HepG2 (cell line): ENCODE measurements around the gene ZNF627. TPM values are rescaled to one million over a fixed set of nuclear protein-coding genes. Genes with fewer than 3 reads are reported as not detected.

Source experiments
- ATAC-seq: fragments of 200-7000 bp; cut with Tn5 transposase; 3 replicates; pipeline ENCODE4 v1.9.1; 2020; ENCODE audit warnings: mild to moderate bottlenecking, moderate library complexity
- BruUV-seq: library from RNA; stranded (reverse); fragments of 400-500 nt; replicated peaks from 2 replicates; lab custom pipeline; 2021; lab: Mats Ljungman, UMichigan
- CTCF ChIA-PET: fragments of 300-600 bp; formaldehyde crosslinking; extraction: SDS; loops from one replicate; lab custom pipeline; 2021; ENCODE audit warnings: low total read pairs, inconsistent platforms, low intra/inter-chr PET ratio; lab: Yijun Ruan, JAX
- POLR2A ChIA-PET: fragments of 350-600 bp; sonication (Branson Sonifier 250); formaldehyde crosslinking; loops from one replicate; lab custom pipeline; 2020; ENCODE audit warnings: antibody characterized with exemption, inconsistent platforms; lab: Yijun Ruan, JAX
- DNase-seq: peaks from one replicate; pipeline ENCODE4 v3.0.0-alpha.2; 2015; ENCODE audit warnings: low spot score
- FAIRE-seq: peaks from 3 replicates; lab custom pipeline; 2011; peaks lifted over from hg19 to GRCh38; lab: Jason Lieb, UNC
- H2AFZ ChIP-seq: one replicate; pipeline ENCODE4 v1.6.1; 2011; ENCODE audit warnings: low read length, inconsistent platforms
- H3K27ac ChIP-seq: fragments of 300-600 bp; 3 replicates; pipeline ENCODE4 v1.8.0; 2011; ENCODE audit warnings: mixed run types, mild to moderate bottlenecking, mixed read lengths, low read length, inconsistent platforms; ENCODE audit not compliant: insufficient read depth; ENCODE audit errors: extremely low read length
- H3K27me3 ChIP-seq, 2 experiments: fragments of 200-600 bp in 1 of 2; 2 replicates in 1 of 2; 3 replicates in 1 of 2; pipeline versions ENCODE4 v1.6.0 to v1.8.0; 2011; ENCODE audit warnings: low read length in 2 of 2, mild to moderate bottlenecking in 2 of 2, moderate library complexity in 2 of 2, inconsistent platforms in 1 of 2; ENCODE audit not compliant: insufficient read depth in 2 of 2, control insufficient read depth in 1 of 2
- H3K36me3 ChIP-seq, 2 experiments: fragments of 200-600 bp in 1 of 2; replicated peaks in 1 of 2; 2 replicates in 1 of 2; 3 replicates in 1 of 2; pipeline versions ENCODE4 v1.5.1 to v1.8.0; 2011; ENCODE audit warnings: low read length in 2 of 2, inconsistent platforms in 1 of 2; ENCODE audit not compliant: insufficient read depth in 2 of 2, control insufficient read depth in 1 of 2
- H3K4me1 ChIP-seq: 2 replicates; pipeline ENCODE4 v1.5.1; 2012; ENCODE audit warnings: low read length, inconsistent platforms; ENCODE audit not compliant: insufficient read depth
- H3K4me2 ChIP-seq: 2 replicates; pipeline ENCODE4 v1.6.0; 2011; ENCODE audit warnings: low read depth, low read length, inconsistent platforms
- H3K4me3 ChIP-seq, 3 experiments: fragments of 200-600 bp in 1 of 3; sonication (generic), shearing (Covaris generic) in 1 of 3; replicated peaks in 1 of 3; 2 replicates each; pipeline ENCODE4 v1.5.1; 2011 to 2016; ENCODE audit warnings: low read length in 3 of 3, inconsistent platforms in 2 of 3, low read depth in 2 of 3, mild to moderate bottlenecking in 2 of 3, control low read depth in 1 of 3, mixed read lengths in 1 of 3; ENCODE audit not compliant: insufficient read depth in 1 of 3
- H3K79me2 ChIP-seq: one replicate; pipeline ENCODE4 v1.6.1; 2011; ENCODE audit warnings: low read length, inconsistent platforms; ENCODE audit not compliant: insufficient read depth
- H3K9ac ChIP-seq: 2 replicates; pipeline ENCODE4 v1.6.0; 2011; ENCODE audit warnings: mild to moderate bottlenecking, low read depth, low read length, inconsistent platforms; ENCODE audit not compliant: insufficient read depth
- H3K9me3 ChIP-seq: 2 replicates; pipeline ENCODE4 v1.5.1; 2012; ENCODE audit warnings: mild to moderate bottlenecking, low read length
- H4K20me1 ChIP-seq: 2 replicates; pipeline ENCODE4 v1.6.0; 2011; ENCODE audit warnings: inconsistent platforms, mild to moderate bottlenecking, low read length, moderate library complexity; ENCODE audit not compliant: insufficient read depth
- KLF15 ChIP-seq: sonication (generic); formaldehyde crosslinking; IDR thresholded peaks from 2 replicates; pipeline ENCODE4 v1.8.1; 2023; ENCODE audit warnings: borderline replicate concordance, mild to moderate bottlenecking, inconsistent platforms, missing genetic modification reagents, mixed read lengths
- MEF2D ChIP-seq: sonication (generic); formaldehyde crosslinking; IDR thresholded peaks from 2 replicates; pipeline ENCODE4 v1.5.1; 2020; ENCODE audit warnings: mild to moderate bottlenecking, missing genetic modification reagents
- NR1H2 ChIP-seq: sonication (generic); formaldehyde crosslinking; IDR thresholded peaks from 2 replicates; pipeline ENCODE4 v1.8.1; 2022; ENCODE audit warnings: low read depth, missing genetic modification reagents, borderline replicate concordance
- POLR2AphosphoS5 ChIP-seq: IDR thresholded peaks from 2 replicates; pipeline ENCODE4 v1.6.1; 2012; ENCODE audit warnings: low read depth, low read length
- PTBP1 ChIP-seq: fragments of 200-400 bp; formaldehyde crosslinking; IDR thresholded peaks from 2 replicates; pipeline ENCODE4 v1.6.1; 2018; ENCODE audit warnings: low read length, low read depth; ENCODE audit not compliant: poor library complexity, severe bottlenecking
- ZNF333 ChIP-seq: sonication (generic); formaldehyde crosslinking; IDR thresholded peaks from 2 replicates; pipeline ENCODE4 v1.4.0; 2020; ENCODE audit warnings: mild to moderate bottlenecking, missing genetic modification reagents, borderline replicate concordance
- WGBS: methylation state at CpG from one replicate; pipeline ENCODE4 v1.1.6; 2017; ENCODE audit warnings: low lambda C conversion rate; 5-methylcytosine and 5-hydroxymethylcytosine counted together
- in situ Hi-C: cut with HindIII; loops from 2 replicates; pipeline ENCODE4 v1.10.0; 2017; ENCODE audit warnings: low pct_unique_long_range_greater_than_20kb; ENCODE audit not compliant: extremely low pct_ligation_motif_present
- intact Hi-C: fragments of 100-400 bp; cut with micrococcal nuclease; formaldehyde crosslinking; loops from one replicate; pipeline ENCODE4 v1.10.0; 2022; ENCODE audit not compliant: unreplicated experiment
- polyA plus RNA-seq, 8 experiments: library from polyadenylated mRNA; depleted of rRNA in 3 of 8; stranded (reverse) in 7 of 8; unstranded in 1 of 8; fragments of >200 nt; fragmentation: Illumina TruSeq in 4 of 8; extraction: Trizol in 4 of 8; gene quantifications; 2 replicates each; pipeline versions ENCODE4 v1.2.1 to v1.2.3, GENCODE V29; 2011 to 2016; ENCODE audit warnings: low read depth in 4 of 8, missing spikeins in 1 of 8, mixed read lengths in 1 of 8; ENCODE audit not compliant: insufficient read depth in 1 of 8
- total RNA-seq, 5 experiments: library from RNA; depleted of rRNA; stranded (reverse); fragments of >200 nt; fragmentation: Illumina TruSeq; extraction: Trizol; gene quantifications; 2 replicates each; pipeline ENCODE4 v1.2.3, GENCODE V29; 2016; ENCODE audit warnings: low read depth in 1 of 5
- TF ChIP-seq, protein P1 (sequence below): sonication (generic); formaldehyde crosslinking; IDR thresholded peaks from 2 replicates; pipeline ENCODE4 v1.5.1; 2020; ENCODE audit warnings: mild to moderate bottlenecking, missing genetic modification reagents, moderate library complexity
- TF ChIP-seq, protein P2 (sequence below): sonication (generic); formaldehyde crosslinking; IDR thresholded peaks from 2 replicates; pipeline ENCODE4 v1.9.0; 2021; ENCODE audit warnings: missing genetic modification reagents, mild to moderate bottlenecking, borderline replicate concordance
- TF ChIP-seq, protein P3 (sequence below): sonication (generic); formaldehyde crosslinking; IDR thresholded peaks from 2 replicates; pipeline ENCODE4 v1.4.0; 2020; ENCODE audit warnings: missing genetic modification reagents
- TF ChIP-seq, protein P4 (sequence below): sonication (generic); formaldehyde crosslinking; IDR thresholded peaks from 2 replicates; pipeline ENCODE4 v1.9.0; 2021; ENCODE audit warnings: missing genetic modification reagents, borderline replicate concordance
- TF ChIP-seq, protein P5 (sequence below): IDR thresholded peaks from 2 replicates; pipeline ENCODE4 v1.6.1; 2016; ENCODE audit warnings: missing biosample characterization, missing genetic modification reagents, low read depth

Gene ZNF627
- total and polyA plus RNA-seq, 2 of the 13 experiments (the other 11 are each of a cell fraction or from before 2014, with no cell fraction given) = 4.2 to 12.7 TPM

DNA sequence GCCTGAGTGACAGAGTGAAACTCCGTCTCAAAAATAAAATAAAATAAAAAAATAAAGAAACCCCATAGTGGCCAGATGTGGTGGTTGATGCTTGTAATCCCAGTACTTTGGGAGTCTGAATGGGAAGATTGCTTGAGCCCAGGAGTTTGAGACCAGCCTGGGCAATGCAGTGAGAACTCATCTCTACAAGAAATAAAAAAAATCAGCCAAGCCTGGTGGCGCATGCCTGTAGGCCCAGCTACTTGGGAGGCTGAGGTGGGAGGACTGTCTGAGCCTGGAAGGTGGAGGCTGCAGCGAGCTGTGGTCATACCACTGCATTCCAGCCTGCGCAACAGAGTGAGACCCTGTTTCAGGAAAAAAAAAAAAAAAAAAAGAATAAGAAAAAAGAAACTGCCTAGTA lies 53.8 kb downstream of the ZNF627 start (continued):
- TF ChIP-seq PTBP1 (no peak), ZNF333 (CRISPR knock-in tag) (no peak), KLF15 (CRISPR knock-in tag) (no peak)
- TF ChIP-seq, protein P1, sequence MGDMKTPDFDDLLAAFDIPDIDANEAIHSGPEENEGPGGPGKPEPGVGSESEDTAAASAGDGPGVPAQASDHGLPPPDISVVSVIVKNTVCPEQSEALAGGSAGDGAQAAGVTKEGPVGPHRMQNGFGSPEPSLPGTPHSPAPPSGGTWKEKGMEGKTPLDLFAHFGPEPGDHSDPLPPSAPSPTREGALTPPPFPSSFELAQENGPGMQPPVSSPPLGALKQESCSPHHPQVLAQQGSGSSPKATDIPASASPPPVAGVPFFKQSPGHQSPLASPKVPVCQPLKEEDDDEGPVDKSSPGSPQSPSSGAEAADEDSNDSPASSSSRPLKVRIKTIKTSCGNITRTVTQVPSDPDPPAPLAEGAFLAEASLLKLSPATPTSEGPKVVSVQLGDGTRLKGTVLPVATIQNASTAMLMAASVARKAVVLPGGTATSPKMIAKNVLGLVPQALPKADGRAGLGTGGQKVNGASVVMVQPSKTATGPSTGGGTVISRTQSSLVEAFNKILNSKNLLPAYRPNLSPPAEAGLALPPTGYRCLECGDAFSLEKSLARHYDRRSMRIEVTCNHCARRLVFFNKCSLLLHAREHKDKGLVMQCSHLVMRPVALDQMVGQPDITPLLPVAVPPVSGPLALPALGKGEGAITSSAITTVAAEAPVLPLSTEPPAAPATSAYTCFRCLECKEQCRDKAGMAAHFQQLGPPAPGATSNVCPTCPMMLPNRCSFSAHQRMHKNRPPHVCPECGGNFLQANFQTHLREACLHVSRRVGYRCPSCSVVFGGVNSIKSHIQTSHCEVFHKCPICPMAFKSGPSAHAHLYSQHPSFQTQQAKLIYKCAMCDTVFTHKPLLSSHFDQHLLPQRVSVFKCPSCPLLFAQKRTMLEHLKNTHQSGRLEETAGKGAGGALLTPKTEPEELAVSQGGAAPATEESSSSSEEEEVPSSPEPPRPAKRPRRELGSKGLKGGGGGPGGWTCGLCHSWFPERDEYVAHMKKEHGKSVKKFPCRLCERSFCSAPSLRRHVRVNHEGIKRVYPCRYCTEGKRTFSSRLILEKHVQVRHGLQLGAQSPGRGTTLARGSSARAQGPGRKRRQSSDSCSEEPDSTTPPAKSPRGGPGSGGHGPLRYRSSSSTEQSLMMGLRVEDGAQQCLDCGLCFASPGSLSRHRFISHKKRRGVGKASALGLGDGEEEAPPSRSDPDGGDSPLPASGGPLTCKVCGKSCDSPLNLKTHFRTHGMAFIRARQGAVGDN (CRISPR knock-in tag) = no peak
- TF ChIP-seq, protein P2, sequence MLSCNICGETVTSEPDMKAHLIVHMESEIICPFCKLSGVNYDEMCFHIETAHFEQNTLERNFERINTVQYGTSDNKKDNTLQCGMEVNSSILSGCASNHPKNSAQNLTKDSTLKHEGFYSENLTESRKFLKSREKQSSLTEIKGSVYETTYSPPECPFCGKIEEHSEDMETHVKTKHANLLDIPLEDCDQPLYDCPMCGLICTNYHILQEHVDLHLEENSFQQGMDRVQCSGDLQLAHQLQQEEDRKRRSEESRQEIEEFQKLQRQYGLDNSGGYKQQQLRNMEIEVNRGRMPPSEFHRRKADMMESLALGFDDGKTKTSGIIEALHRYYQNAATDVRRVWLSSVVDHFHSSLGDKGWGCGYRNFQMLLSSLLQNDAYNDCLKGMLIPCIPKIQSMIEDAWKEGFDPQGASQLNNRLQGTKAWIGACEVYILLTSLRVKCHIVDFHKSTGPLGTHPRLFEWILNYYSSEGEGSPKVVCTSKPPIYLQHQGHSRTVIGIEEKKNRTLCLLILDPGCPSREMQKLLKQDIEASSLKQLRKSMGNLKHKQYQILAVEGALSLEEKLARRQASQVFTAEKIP = no peak

DNA sequence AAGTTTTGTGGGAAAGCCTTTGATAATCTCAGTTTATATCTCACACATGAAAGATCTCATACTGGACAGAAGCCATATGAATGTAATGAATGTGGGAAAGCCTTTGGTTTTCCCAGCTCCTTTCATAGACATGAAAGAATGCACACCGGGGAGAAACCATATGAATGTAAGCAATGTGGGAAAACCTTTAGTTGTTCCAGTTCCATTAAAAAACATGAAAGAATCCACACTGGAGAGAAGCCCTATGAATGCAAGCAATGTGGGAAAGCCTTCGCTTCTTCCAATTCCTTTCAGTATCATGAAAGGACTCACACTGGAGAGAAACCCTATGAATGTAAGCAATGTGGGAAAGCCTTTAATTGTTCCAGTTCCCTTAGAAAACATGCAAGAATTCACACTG lies 54.8 kb downstream of the ZNF627 start:
- peaks cover 2 to 11% of the 10 kb centered on the region in 2 experiments; a peak in 2 of 5 replicates for H3K36me3 ChIP-seq
- CTCF ChIA-PET = no interaction called here
- intact Hi-C loops = no loop called here
- TF ChIP-seq POLR2AphosphoS5 (no peak), MEF2D (CRISPR knock-in tag) (no peak), NR1H2 (CRISPR knock-in tag) (no peak)
- TF ChIP-seq, protein P3, sequence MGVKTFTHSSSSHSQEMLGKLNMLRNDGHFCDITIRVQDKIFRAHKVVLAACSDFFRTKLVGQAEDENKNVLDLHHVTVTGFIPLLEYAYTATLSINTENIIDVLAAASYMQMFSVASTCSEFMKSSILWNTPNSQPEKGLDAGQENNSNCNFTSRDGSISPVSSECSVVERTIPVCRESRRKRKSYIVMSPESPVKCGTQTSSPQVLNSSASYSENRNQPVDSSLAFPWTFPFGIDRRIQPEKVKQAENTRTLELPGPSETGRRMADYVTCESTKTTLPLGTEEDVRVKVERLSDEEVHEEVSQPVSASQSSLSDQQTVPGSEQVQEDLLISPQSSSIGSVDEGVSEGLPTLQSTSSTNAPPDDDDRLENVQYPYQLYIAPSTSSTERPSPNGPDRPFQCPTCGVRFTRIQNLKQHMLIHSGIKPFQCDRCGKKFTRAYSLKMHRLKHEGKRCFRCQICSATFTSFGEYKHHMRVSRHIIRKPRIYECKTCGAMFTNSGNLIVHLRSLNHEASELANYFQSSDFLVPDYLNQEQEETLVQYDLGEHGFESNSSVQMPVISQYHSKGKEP (CRISPR knock-in tag) = no peak
- TF ChIP-seq, protein P4, sequence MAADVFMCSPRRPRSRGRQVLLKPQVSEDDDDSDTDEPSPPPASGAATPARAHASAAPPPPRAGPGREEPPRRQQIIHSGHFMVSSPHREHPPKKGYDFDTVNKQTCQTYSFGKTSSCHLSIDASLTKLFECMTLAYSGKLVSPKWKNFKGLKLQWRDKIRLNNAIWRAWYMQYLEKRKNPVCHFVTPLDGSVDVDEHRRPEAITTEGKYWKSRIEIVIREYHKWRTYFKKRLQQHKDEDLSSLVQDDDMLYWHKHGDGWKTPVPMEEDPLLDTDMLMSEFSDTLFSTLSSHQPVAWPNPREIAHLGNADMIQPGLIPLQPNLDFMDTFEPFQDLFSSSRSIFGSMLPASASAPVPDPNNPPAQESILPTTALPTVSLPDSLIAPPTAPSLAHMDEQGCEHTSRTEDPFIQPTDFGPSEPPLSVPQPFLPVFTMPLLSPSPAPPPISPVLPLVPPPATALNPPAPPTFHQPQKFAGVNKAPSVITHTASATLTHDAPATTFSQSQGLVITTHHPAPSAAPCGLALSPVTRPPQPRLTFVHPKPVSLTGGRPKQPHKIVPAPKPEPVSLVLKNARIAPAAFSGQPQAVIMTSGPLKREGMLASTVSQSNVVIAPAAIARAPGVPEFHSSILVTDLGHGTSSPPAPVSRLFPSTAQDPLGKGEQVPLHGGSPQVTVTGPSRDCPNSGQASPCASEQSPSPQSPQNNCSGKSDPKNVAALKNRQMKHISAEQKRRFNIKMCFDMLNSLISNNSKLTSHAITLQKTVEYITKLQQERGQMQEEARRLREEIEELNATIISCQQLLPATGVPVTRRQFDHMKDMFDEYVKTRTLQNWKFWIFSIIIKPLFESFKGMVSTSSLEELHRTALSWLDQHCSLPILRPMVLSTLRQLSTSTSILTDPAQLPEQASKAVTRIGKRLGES = no peak
- TF ChIP-seq, protein P5, sequence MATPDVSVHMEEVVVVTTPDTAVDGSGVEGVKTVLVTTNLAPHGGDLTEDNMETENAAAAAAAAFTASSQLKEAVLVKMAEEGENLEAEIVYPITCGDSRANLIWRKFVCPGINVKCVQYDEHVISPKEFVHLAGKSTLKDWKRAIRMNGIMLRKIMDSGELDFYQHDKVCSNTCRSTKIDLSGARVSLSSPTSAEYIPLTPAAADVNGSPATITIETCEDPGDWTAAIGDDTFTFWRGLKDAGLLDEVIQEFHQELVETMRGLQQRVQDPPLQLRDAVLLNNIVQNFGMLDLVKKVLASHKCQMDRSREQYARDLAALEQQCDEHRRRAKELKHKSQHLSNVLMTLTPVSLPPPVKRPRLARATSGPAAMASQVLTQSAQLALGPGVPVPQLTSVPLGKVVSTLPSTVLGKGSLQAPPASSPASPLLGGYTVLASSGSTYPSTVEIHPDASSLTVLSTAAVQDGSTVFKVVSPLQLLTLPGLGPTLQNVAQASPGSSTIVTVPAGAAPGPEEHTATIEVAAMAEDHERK = no peak

More for the DNA sequence above, 54.8 kb downstream of the ZNF627 start:
- no peaks in the 10 kb centered on the region for H3K9me3 ChIP-seq
- H2AFZ ChIP-seq = no peak overlapping the region
- no peak for DNase-seq
- BruUV-seq = no TSS peak
- no peaks in the 10 kb centered on the region for H4K20me1 ChIP-seq
- no peak for ATAC-seq
- no peaks in the 10 kb centered on the region for H3K79me2 ChIP-seq
- no peak overlapping the region for H3K4me2 ChIP-seq
- H3K4me1 ChIP-seq = peaks cover 4% of the 10 kb centered on the region
- H3K4me3 ChIP-seq = no peak overlapping the region
- 94% methylated on average over 2 of the region's 2 CpGs for WGBS
- no peak overlapping the region for H3K9ac ChIP-seq
- FAIRE-seq = no peak
- H3K27me3 ChIP-seq = no peaks in the 10 kb centered on the region
- H3K27ac ChIP-seq = no peak overlapping the region
- POLR2A ChIA-PET = no interaction called here
- in situ Hi-C loops = no loop called here
